Erythroblast (primary cell): ENCODE measurements around the gene CHMP5.

ENCODE experiments used
- GATA1 ChIP-seq: IDR thresholded peaks from 2 replicates; pipeline ENCODE4 v1.6.1; 2011; ENCODE audit warnings: low read depth, mild to moderate bottlenecking, control low read depth, low read length, moderate library complexity
- POLR2A ChIP-seq: IDR thresholded peaks from 2 replicates; pipeline ENCODE4 v1.6.1; 2011; ENCODE audit warnings: mild to moderate bottlenecking, low read length

- TF ChIP-seq POLR2A (no peak), GATA1 (no peak)
Measured at GRCh38 chr9:33288235-33288634, 23.4 kb downstream of the CHMP5 start.
